Endothelial cell of umbilical vein (primary cell): ENCODE results near the gene C1orf116. TPM values are rescaled to one million over a fixed set of nuclear protein-coding genes. Genes with fewer than 3 reads are reported as not detected.

ENCODE experiments used
- BruUV-seq: library from RNA; stranded (reverse); fragments of 400-500 nt; replicated peaks from 2 replicates; lab custom pipeline; 2021; lab: Mats Ljungman, UMichigan
- CTCF ChIA-PET: fragments of 300-600, 350-600 bp; sonication (Branson Sonifier 250); formaldehyde crosslinking; loops from one replicate; lab custom pipeline; 2021; ENCODE audit warnings: antibody characterized with exemption, inconsistent platforms; lab: Charles Lee
- POLR2A ChIA-PET: fragments of 300-600, 350-600 bp; sonication (Branson Sonifier 250); formaldehyde crosslinking; loops from one replicate; lab custom pipeline; 2021; ENCODE audit warnings: antibody characterized with exemption, inconsistent platforms; lab: Charles Lee
- DNase-seq: peaks from one replicate; pipeline ENCODE4 v3.0.0-alpha.2; 2011; ENCODE audit warnings: low read depth, low spot score
- FAIRE-seq: peaks from 2 replicates; lab custom pipeline; 2011; peaks lifted over from hg19 to GRCh38; lab: Jason Lieb, UNC
- H2AFZ ChIP-seq: 2 replicates; pipeline ENCODE4 v1.6.0; 2012; ENCODE audit warnings: low read depth, low read length, control low read depth, inconsistent platforms
- H3K27ac ChIP-seq: 2 replicates; pipeline ENCODE4 v1.5.1; 2011; ENCODE audit warnings: low read depth, mild to moderate bottlenecking, control low read depth, low read length, moderate library complexity; ENCODE audit not compliant: insufficient read depth
- H3K27me3 ChIP-seq, 2 experiments: 2 replicates each; pipeline versions ENCODE4 v1.6.0 to v1.6.1; 2011; ENCODE audit warnings: low read length in 2 of 2, mixed read lengths in 1 of 2; ENCODE audit not compliant: control insufficient read depth in 2 of 2, insufficient read depth in 2 of 2
- H3K36me3 ChIP-seq, 2 experiments: 2 replicates in 1 of 2; 3 replicates in 1 of 2; pipeline ENCODE4 v1.5.1; 2011; ENCODE audit warnings: low read length in 2 of 2, mild to moderate bottlenecking in 1 of 2, moderate library complexity in 1 of 2; ENCODE audit not compliant: control insufficient read depth in 2 of 2, insufficient read depth in 2 of 2; ENCODE audit errors: extremely low read depth in 1 of 2
- H3K4me1 ChIP-seq: 3 replicates; pipeline ENCODE4 v1.5.1; 2011; ENCODE audit warnings: mild to moderate bottlenecking, low read length; ENCODE audit not compliant: control insufficient read depth, insufficient read depth; ENCODE audit errors: extremely low read depth
- H3K4me2 ChIP-seq: 2 replicates; pipeline ENCODE4 v1.6.1; 2011; ENCODE audit warnings: low read length, control low read depth, mixed read lengths; ENCODE audit not compliant: insufficient read depth
- H3K4me3 ChIP-seq, 3 experiments: fragments of 200-600 bp in 1 of 3; sonication (generic), shearing (Covaris generic) in 1 of 3; replicated peaks in 1 of 3; 2 replicates each; pipeline ENCODE4 v1.5.1; 2011 to 2016; ENCODE audit warnings: control low read depth in 3 of 3, low read length in 3 of 3, mild to moderate bottlenecking in 2 of 3, inconsistent platforms in 1 of 3, low read depth in 1 of 3, moderate library complexity in 1 of 3; ENCODE audit not compliant: insufficient read depth in 1 of 3
- H3K79me2 ChIP-seq: 2 replicates; pipeline ENCODE4 v1.6.0; 2012; ENCODE audit warnings: low read length, inconsistent platforms; ENCODE audit not compliant: control insufficient read depth, insufficient read depth
- H3K9ac ChIP-seq: replicated peaks from 2 replicates; pipeline ENCODE3; 2011; ENCODE audit warnings: low read length, control low read depth; ENCODE audit not compliant: insufficient read depth; ENCODE audit errors: extremely low read depth
- H3K9me1 ChIP-seq: replicated peaks from 3 replicates; pipeline ENCODE4 v1.6.0; 2011; ENCODE audit warnings: mild to moderate bottlenecking, low read length; ENCODE audit not compliant: control insufficient read depth, insufficient read depth; ENCODE audit errors: extremely low read depth
- H3K9me3 ChIP-seq: replicated peaks from 2 replicates; pipeline ENCODE4 v1.5.1; 2012; ENCODE audit warnings: low read length, inconsistent platforms; ENCODE audit not compliant: control insufficient read depth, insufficient read depth
- H4K20me1 ChIP-seq: replicated peaks from 2 replicates; pipeline ENCODE3; 2011; ENCODE audit warnings: mild to moderate bottlenecking, low read length; ENCODE audit not compliant: control insufficient read depth, insufficient read depth; ENCODE audit errors: extremely low read depth
- GATA2 ChIP-seq: IDR thresholded peaks from 2 replicates; pipeline ENCODE4 v1.7.0; 2011; ENCODE audit warnings: low read depth, mild to moderate bottlenecking, moderate library complexity, mixed read lengths, low read length; ENCODE audit not compliant: insufficient read length, insufficient read depth
- MYC ChIP-seq: IDR thresholded peaks from one replicate; pipeline ENCODE4 v1.6.1; 2011; ENCODE audit warnings: mild to moderate bottlenecking, low read depth, low read length
- dilution Hi-C: fragments of 300-500 bp; cut with MboI; formaldehyde crosslinking; loops from one replicate; pipeline ENCODE4 v1.15.0; 2019; ENCODE audit warnings: low sequenced_read_pairs; ENCODE audit not compliant: extremely low pct_ligation_motif_present
- intact Hi-C: fragments of 100-400 bp; cut with micrococcal nuclease; formaldehyde crosslinking; loops from one replicate; pipeline ENCODE4 v1.10.0; 2022
- polyA plus RNA-seq, 4 experiments: library from polyadenylated mRNA; depleted of rRNA in 3 of 4; stranded (reverse) in 3 of 4; unstranded in 1 of 4; fragments of >200 nt; gene quantifications; 2 replicates each; pipeline versions ENCODE4 v1.2.1 to v1.2.3, GENCODE V29; 2011 to 2012; ENCODE audit warnings: missing spikeins in 1 of 4
- total RNA-seq: library from RNA; stranded (reverse); gene quantifications from 2 replicates; pipeline ENCODE4 v1.2.3, GENCODE V29; 2021
- TF ChIP-seq, protein P1 (sequence below), 2 donors: IDR thresholded peaks; 1 replicate in 1 of 2; 2 replicates in 1 of 2; pipeline ENCODE4 v1.5.1; 2011; ENCODE audit warnings: low read length in 2 of 2, mild to moderate bottlenecking in 2 of 2, moderate library complexity in 2 of 2, control low read depth in 1 of 2, inconsistent platforms in 1 of 2, low read depth in 1 of 2; ENCODE audit not compliant: insufficient read depth in 1 of 2; ENCODE audit errors: extremely low read depth in 1 of 2

The C1orf116 gene
- total and polyA plus RNA-seq, 2 donors (not counting 3 experiments of a cell fraction or from before 2014, with no cell fraction given) = 0.07 TPM; not detected in 1

DNA sequence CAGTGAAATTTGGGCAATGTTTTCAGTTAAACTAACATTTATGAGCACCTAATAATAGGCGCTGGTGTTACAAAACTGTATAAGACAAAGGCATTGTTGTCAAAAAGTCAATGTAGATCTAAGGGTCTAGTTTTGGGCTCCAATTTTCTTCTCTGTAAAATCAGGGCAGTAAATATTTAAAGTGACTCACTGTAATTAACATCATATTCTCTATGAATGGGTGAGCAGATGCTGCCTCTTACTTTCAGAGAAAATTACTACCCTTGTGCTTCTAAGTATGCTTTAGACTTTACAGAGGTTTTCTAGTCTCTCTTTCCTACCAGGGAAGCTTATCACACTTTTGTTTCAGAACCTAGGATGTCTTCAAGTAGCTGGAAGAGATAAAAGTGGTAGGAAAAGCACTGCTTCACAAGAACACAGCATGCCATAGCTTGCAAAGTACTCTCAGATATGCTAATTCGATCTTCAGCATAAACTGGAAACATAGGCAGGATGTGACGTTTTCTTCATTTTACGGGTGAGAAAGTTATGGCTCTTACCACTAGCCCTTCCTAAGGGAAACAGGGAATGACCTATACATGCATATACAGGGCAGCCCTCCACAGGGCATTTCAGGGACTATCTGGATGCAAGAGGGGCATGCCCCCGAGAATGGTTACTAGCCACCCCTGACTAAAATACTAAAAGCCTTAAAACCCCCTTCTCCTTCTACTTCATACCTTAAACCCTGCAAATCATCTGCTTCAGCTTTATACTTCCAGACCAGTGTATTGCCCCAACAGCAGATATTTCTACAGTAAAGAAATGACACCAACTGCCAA is 2.6 kb downstream of the C1orf116 start:
- ChIA-PET CTCF (interaction anchor here (0.5 to 1.2 kb wide), 2 partner anchors 20 to 1321 kb away, joined by 3 to 4 read pairs; no protein-coding TSS in a partner anchor), POLR2A (no interaction called here)
- FAIRE-seq (no peak), DNase-seq (no peak)
- H3K79me2 ChIP-seq = no peaks in the 10 kb centered on the region
- H3K9ac ChIP-seq = no peak overlapping the region
- H3K4me2 ChIP-seq = no peak overlapping the region
- no peaks in the 10 kb centered on the region for H3K36me3 ChIP-seq
- H3K4me3 ChIP-seq = no peak overlapping the region
- H3K27ac ChIP-seq = no peak overlapping the region
- no peaks in the 10 kb centered on the region for H4K20me1 ChIP-seq
- H3K9me3 ChIP-seq = no peaks in the 10 kb centered on the region
- H3K4me1 ChIP-seq = no peaks in the 10 kb centered on the region
- no peaks in the 10 kb centered on the region for H3K9me1 ChIP-seq
- BruUV-seq = no TSS peak
- dilution Hi-C loops (no loop called here), intact Hi-C loops (no loop called here)
- TF ChIP-seq, protein P1, sequence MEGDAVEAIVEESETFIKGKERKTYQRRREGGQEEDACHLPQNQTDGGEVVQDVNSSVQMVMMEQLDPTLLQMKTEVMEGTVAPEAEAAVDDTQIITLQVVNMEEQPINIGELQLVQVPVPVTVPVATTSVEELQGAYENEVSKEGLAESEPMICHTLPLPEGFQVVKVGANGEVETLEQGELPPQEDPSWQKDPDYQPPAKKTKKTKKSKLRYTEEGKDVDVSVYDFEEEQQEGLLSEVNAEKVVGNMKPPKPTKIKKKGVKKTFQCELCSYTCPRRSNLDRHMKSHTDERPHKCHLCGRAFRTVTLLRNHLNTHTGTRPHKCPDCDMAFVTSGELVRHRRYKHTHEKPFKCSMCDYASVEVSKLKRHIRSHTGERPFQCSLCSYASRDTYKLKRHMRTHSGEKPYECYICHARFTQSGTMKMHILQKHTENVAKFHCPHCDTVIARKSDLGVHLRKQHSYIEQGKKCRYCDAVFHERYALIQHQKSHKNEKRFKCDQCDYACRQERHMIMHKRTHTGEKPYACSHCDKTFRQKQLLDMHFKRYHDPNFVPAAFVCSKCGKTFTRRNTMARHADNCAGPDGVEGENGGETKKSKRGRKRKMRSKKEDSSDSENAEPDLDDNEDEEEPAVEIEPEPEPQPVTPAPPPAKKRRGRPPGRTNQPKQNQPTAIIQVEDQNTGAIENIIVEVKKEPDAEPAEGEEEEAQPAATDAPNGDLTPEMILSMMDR (IDR thresholded peaks at IDR 0.05; ENCODE audit: extremely low read depth in 1 of 2, insufficient read depth in 1 of 2, low read depth in 1 of 2, low read length in 2 of 2) = no peak
- TF ChIP-seq MYC (no peak), GATA2 (no peak)
- peaks cover 7 to 23% of the 10 kb centered on the region in 2 experiments for H3K27me3 ChIP-seq
- H2AFZ ChIP-seq = no peak overlapping the region
